Cardiac muscle cell (in vitro differentiated cells and primary cell): ENCODE data around the gene CACNA1C. TPM values are rescaled to one million over a fixed set of nuclear protein-coding genes. Genes with fewer than 3 reads are reported as not detected.

Source experiments
- DNase-seq, 2 donors: peaks; one replicate each; pipeline versions ENCODE4 v3.0.0 to v3.0.0-alpha.2; 2010 to 2017; ENCODE audit warnings: low read depth in 1 of 2, low spot score in 1 of 2
- H3K27ac ChIP-seq: fragments of 200-600 bp; sonication (generic); 2 replicates; pipeline ENCODE4 v1.5.1; 2016
- H3K27me3 ChIP-seq: fragments of 200-600 bp; sonication (generic); 2 replicates; pipeline ENCODE4 v1.6.0; 2016; ENCODE audit warnings: control low read depth
- H3K36me3 ChIP-seq: fragments of 200-600 bp; sonication (generic); 2 replicates; pipeline ENCODE4 v1.5.1; 2016; ENCODE audit warnings: control low read depth
- H3K4me1 ChIP-seq: fragments of 200-600 bp; sonication (generic); 2 replicates; pipeline ENCODE4 v1.8.1; 2017; ENCODE audit warnings: low read depth, mild to moderate bottlenecking, mixed run types
- H3K4me3 ChIP-seq: fragments of 200-600 bp; sonication (generic); 2 replicates; pipeline ENCODE4 v1.5.1; 2016; ENCODE audit warnings: mild to moderate bottlenecking
- H3K9me3 ChIP-seq: fragments of 200-600 bp; sonication (generic); 2 replicates; pipeline ENCODE4 v1.5.1; 2017; ENCODE audit warnings: low read depth, mild to moderate bottlenecking, control low read depth
- CTCF ChIP-seq: IDR thresholded peaks from 2 replicates; pipeline ENCODE4 v1.5.1; 2012; ENCODE audit warnings: low read depth, mild to moderate bottlenecking, low read length
- polyA plus RNA-seq: library from polyadenylated mRNA; unstranded; fragments of >200 nt; fragmentation: Nextera tagmentation; extraction: Ambion mirVana; gene quantifications from 2 replicates; pipeline ENCODE4 v1.2.1, GENCODE V29; 2016
- total RNA-seq: library from RNA; depleted of rRNA; stranded (reverse); fragments of >200 nt; gene quantifications from 2 replicates; pipeline ENCODE4 v1.2.3, GENCODE V29; 2016

Gene CACNA1C
- total and polyA plus RNA-seq, 2 experiments from 2014 or later, result 40.8 to 77.8 TPM

DNA sequence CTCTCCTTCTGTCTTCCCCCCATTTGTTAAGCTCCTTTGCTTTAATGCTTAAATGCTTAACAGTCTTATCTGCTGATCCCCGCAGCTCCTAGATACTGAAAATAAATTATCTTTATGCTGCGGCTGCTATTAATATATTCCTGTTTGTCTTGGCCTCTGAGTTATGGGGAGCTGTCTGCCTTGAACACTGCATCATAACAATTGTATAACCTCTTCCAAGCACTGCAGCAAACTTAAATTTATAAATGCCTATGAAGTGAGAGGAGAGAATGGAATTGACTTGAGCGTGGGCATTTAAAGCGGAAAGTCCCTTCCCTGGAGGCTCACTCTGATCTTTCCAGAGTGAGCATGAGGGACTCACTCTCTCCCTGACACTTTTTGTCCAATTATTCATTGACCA is 25.4 kb upstream of the CACNA1C start:
- Histone ChIP-seq H3K4me3 (no peak overlapping the region), H3K27ac (no peak overlapping the region), H3K27me3 (no peaks in the 10 kb centered on the region), H3K9me3 (no peaks in the 10 kb centered on the region), H3K4me1 (peaks cover 9% of the 10 kb centered on the region), H3K36me3 (no peaks in the 10 kb centered on the region)
- no peak for DNase-seq
- no peak for TF ChIP-seq CTCF

- no peak for DNase-seq
- no peak overlapping the region for H3K27ac ChIP-seq
- H3K4me3 ChIP-seq, result no peak overlapping the region
- peaks cover 9% of the 10 kb centered on the region for H3K4me1 ChIP-seq
- H3K27me3 ChIP-seq, result peaks cover 10% of the 10 kb centered on the region
- no peaks in the 10 kb centered on the region for H3K36me3 ChIP-seq
- no peak for TF ChIP-seq CTCF
- H3K9me3 ChIP-seq, result no peaks in the 10 kb centered on the region
Measured at GRCh38 chr12:2029851-2030250, 22.9 kb upstream of the CACNA1C start.

- no peak overlapping the region for H3K4me3 ChIP-seq
- no peak overlapping the region for H3K27ac ChIP-seq
- TF ChIP-seq CTCF, result no peak
- H3K36me3 ChIP-seq, result no peaks in the 10 kb centered on the region
- no peaks in the 10 kb centered on the region for H3K9me3 ChIP-seq
- H3K27me3 ChIP-seq, result peaks cover 10% of the 10 kb centered on the region
- peaks cover 9% of the 10 kb centered on the region for H3K4me1 ChIP-seq
- no peak for DNase-seq
Measured at GRCh38 chr12:2032506-2032905, 20.3 kb upstream of the CACNA1C start.

- TF ChIP-seq CTCF, result peak; percentile 78
- peaks cover 3% of the 10 kb centered on the region for H3K4me1 ChIP-seq
- no peaks in the 10 kb centered on the region for H3K9me3 ChIP-seq
- DNase-seq, result peak; percentile 85 to 92
- H3K27ac ChIP-seq, result no peak overlapping the region
- H3K4me3 ChIP-seq, result no peak overlapping the region
- H3K36me3 ChIP-seq, result no peaks in the 10 kb centered on the region
- peaks cover 10% of the 10 kb centered on the region for H3K27me3 ChIP-seq
Measured at GRCh38 chr12:2034633-2035430, 18.0 kb upstream of the CACNA1C start.

- H3K4me3 ChIP-seq, result no peak overlapping the region
Measured at GRCh38 chr12:2035431-2036055, 17.2 kb upstream of the CACNA1C start.

More at GRCh38 chr12:2035431-2036055, 17.2 kb upstream of the CACNA1C start:
- Histone ChIP-seq H3K36me3 (no peaks in the 10 kb centered on the region), H3K27me3 (peaks cover 10% of the 10 kb centered on the region), H3K27ac (no peak overlapping the region), H3K4me1 (no peaks in the 10 kb centered on the region), H3K9me3 (no peaks in the 10 kb centered on the region)
- DNase-seq, result no peak
- no peak for TF ChIP-seq CTCF
